HUES64 (cell line): ENCODE data around the gene UBE3A.
"Not testable (repeated sequence)": the region's sequence is repeated elsewhere in the genome, so short reads cannot be mapped to it uniquely, and the experiment has no call there.

Source experiments
- H3K27ac ChIP-seq: 2 replicates; pipeline ENCODE4 v1.7.0; 2013; ENCODE audit warnings: low read depth, low read length, inconsistent platforms
- H3K27me3 ChIP-seq: 2 replicates; pipeline ENCODE4 v1.6.1; 2013; ENCODE audit warnings: mild to moderate bottlenecking, low read length; ENCODE audit not compliant: insufficient read depth
- H3K36me3 ChIP-seq: 2 replicates; pipeline ENCODE4 v1.6.1; 2013; ENCODE audit warnings: mild to moderate bottlenecking, low read length; ENCODE audit not compliant: insufficient read depth
- H3K4me1 ChIP-seq: 2 replicates; pipeline ENCODE4 v1.6.1; 2013; ENCODE audit warnings: mild to moderate bottlenecking, low read length, moderate library complexity; ENCODE audit not compliant: insufficient read depth
- H3K4me3 ChIP-seq: 2 replicates; pipeline ENCODE4 v1.5.1; 2013; ENCODE audit warnings: mild to moderate bottlenecking, low read length, moderate library complexity
- H3K9ac ChIP-seq: 2 replicates; pipeline ENCODE4 v1.6.1; 2013; ENCODE audit warnings: mild to moderate bottlenecking, low read depth, low read length
- H3K9me3 ChIP-seq: 2 replicates; pipeline ENCODE4 v1.6.1; 2013; ENCODE audit warnings: low read depth, low read length; ENCODE audit not compliant: insufficient read depth
- WGBS: fragments of 150-250, 120-280 bp; methylation state at CpG from one replicate; pipeline ENCODE4 v1.1.7; 2013; ENCODE audit warnings: missing lambda C conversion rate; 5-methylcytosine and 5-hydroxymethylcytosine counted together

UBE3A gene

DNA sequence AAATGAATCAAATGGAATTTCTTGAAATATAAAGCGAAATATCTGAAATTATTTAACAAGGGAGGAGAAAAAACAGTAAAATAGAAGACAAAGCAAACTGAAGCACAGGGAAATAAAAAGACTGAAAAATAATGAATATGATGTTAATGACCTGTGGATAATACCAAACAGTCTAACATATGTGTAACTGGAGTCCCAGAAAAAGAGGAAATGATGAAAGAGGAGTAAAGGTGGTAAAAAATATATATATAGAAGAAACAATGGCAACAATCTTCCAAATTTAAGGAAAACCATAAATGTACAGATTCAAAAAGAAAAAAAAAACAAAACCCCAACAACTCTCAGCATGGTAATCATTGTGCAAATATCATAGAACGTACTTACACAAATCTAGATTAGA is 21.2 kb downstream of the UBE3A start:
- Histone ChIP-seq H3K27ac (no peak overlapping the region), H3K27me3 (no peaks in the 10 kb centered on the region), H3K4me3 (no peak overlapping the region), H3K9ac (no peak overlapping the region), H3K9me3 (no peaks in the 10 kb centered on the region), H3K36me3 (no peaks in the 10 kb centered on the region), H3K4me1 (peaks cover 27% of the 10 kb centered on the region)
- 100% methylated on average over 1 of the region's 2 CpGs for WGBS

DNA sequence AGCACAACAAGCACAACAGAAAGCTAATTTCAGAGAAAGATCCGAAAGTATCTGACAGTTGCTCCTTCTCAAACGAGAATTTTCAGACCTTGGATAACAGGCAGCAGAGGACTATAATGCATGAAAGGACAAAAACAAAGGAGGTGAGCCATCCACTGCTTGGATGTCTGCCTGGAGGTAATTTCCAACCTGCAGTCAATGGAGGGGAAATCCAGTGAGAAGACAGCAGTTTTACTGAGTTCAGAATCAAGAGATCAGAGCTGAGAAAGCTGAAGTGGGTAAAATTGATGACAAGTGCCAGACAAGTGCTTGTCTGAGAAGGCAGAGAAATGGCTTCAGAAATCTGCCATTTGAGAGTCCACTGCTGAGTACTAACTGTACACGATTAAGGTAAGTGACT is 22.1 kb downstream of the UBE3A start:
- no peak overlapping the region; the same call in 1 of the 2 replicates for H3K27ac ChIP-seq
- no peaks in the 10 kb centered on the region for H3K36me3 ChIP-seq
- no peak overlapping the region for H3K9ac ChIP-seq
- no peak overlapping the region for H3K4me3 ChIP-seq
- no peaks in the 10 kb centered on the region for H3K27me3 ChIP-seq
- WGBS: 80% methylated on average over 3 of the region's 3 CpGs
- peaks cover 27% of the 10 kb centered on the region for H3K4me1 ChIP-seq
- H3K9me3 ChIP-seq: no peaks in the 10 kb centered on the region

DNA sequence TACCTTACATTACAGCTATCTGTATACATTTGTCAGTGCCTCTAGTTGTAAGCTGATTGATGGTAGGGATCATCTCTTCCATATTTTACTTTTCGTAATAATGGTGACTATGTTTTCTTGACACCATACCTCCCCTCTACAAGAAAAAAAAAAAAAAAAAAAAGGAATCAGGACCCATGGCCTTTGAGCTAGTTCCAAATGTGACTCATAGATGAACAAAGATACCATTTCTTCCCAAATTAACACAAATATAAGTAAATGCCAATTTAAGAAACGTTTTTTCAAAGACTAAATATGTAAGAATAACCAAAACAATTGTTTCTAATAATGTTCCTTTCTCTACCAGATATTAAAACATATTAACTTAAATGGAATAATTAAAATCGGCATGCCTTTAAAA is 23.1 kb downstream of the UBE3A start:
- WGBS: 100% methylated on average over 2 of the region's 3 CpGs
- no peaks in the 10 kb centered on the region for H3K9me3 ChIP-seq

DNA sequence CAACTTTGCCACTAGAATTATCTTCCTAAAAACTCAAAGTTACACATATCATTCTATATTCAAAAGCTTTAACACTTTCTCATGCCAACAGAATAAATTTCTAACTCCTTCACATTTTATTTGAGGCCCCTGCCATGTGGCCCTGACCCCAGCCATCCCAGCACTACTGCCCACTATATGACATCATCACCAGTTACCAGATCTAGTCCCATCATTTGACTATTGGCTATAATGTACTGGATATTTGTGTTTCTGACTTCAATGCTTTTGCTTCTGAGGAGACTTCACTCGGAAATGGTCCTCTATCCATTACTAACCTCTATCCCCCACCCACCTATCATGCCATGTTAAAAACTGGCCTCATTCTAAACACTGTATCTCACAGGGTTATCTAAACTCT is 23.6 kb downstream of the UBE3A start:
- H3K4me1 ChIP-seq: peaks cover 27% of the 10 kb centered on the region
- H3K9me3 ChIP-seq: no peaks in the 10 kb centered on the region
- no peak overlapping the region for H3K4me3 ChIP-seq
- 94% methylated on average over 1 of the region's 1 CpG for WGBS
- H3K9ac ChIP-seq: no peak overlapping the region
- H3K27ac ChIP-seq: no peak overlapping the region
- H3K36me3 ChIP-seq: no peaks in the 10 kb centered on the region
- no peaks in the 10 kb centered on the region for H3K27me3 ChIP-seq

More for the DNA sequence above, 23.1 kb downstream of the UBE3A start:
- Histone ChIP-seq H3K27me3 (no peaks in the 10 kb centered on the region), H3K27ac (no peak overlapping the region), H3K4me1 (peaks cover 27% of the 10 kb centered on the region), H3K36me3 (no peaks in the 10 kb centered on the region), H3K9ac (no peak overlapping the region), H3K4me3 (no peak overlapping the region)

DNA sequence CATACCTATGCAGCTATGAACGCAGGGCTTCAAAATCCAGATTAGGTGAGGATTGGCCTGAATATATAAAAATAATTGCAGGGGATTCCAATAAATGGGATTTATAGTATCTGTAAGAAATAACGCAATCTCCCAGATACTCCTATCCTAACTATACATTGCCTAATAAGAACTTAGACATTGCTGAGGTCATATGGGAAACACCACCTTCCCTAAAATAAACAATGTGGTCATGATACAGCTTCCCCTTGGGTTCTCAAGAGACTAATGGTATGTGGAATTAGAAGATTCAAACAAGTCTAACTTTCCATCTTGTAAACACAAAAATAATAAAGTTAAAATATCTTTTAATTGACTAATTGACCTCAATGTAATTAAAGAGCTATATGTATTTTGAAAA is 28.2 kb downstream of the UBE3A start:
- no peak overlapping the region for H3K4me3 ChIP-seq
- H3K4me1 ChIP-seq: peaks cover 17% of the 10 kb centered on the region
- H3K9ac ChIP-seq: no peak overlapping the region
- no peak overlapping the region for H3K27ac ChIP-seq
- 94% methylated on average over 2 of the region's 2 CpGs for WGBS
- H3K36me3 ChIP-seq: peaks cover 12% of the 10 kb centered on the region
- H3K9me3 ChIP-seq: no peaks in the 10 kb centered on the region
- no peaks in the 10 kb centered on the region for H3K27me3 ChIP-seq

DNA sequence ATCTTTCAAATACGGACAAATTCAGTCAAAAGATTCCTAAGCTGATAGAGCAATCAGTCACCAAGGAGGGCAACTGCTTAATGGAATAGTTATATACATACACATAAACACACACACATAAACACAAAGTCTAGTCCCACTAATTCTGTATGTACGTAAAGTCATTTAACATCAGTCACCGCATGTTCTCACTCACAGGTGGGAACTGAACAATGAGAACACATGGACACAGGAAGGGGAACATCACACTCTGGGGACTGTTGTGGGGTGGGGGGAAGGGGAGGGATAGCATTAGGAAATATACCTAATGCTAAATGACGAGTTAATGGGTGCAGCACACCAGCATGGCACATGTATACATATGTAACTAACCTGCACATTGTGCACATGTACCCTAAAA is 29.1 kb downstream of the UBE3A start:
- H3K9ac ChIP-seq, H3K27me3 ChIP-seq, H3K9me3 ChIP-seq, H3K4me3 ChIP-seq, H3K27ac ChIP-seq: not testable (repeated sequence)
- 96% methylated on average over 3 of the region's 4 CpGs for WGBS
- H3K36me3 ChIP-seq: peaks cover 21% of the 10 kb centered on the region
- peaks cover 16% of the 10 kb centered on the region for H3K4me1 ChIP-seq

DNA sequence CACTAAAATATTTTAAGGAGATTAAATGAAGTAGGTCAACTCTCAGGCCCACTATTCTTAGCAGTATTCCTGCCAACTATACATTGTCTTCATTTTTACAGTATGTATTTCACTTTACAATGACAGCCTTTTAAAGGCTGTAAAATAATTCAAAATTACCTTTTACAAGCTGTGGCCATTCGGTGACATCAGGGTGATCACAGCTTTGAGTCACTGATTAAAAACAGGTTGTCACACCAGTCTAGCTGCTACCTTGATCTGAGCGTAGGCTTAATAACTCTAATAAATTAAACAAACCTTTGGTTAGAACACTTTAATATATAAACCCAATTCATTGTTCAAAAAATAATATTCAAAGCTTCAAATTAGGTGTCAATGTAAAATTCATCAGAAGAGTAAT is 29.9 kb downstream of the UBE3A start:
- H3K27me3 ChIP-seq: no peaks in the 10 kb centered on the region
- WGBS: 95% methylated on average over 2 of the region's 2 CpGs
- H3K4me3 ChIP-seq: no peak overlapping the region
- H3K9ac ChIP-seq: no peak overlapping the region
- no peaks in the 10 kb centered on the region for H3K9me3 ChIP-seq
- H3K4me1 ChIP-seq: peaks cover 16% of the 10 kb centered on the region
- no peak overlapping the region for H3K27ac ChIP-seq
- peaks cover 28% of the 10 kb centered on the region for H3K36me3 ChIP-seq

DNA sequence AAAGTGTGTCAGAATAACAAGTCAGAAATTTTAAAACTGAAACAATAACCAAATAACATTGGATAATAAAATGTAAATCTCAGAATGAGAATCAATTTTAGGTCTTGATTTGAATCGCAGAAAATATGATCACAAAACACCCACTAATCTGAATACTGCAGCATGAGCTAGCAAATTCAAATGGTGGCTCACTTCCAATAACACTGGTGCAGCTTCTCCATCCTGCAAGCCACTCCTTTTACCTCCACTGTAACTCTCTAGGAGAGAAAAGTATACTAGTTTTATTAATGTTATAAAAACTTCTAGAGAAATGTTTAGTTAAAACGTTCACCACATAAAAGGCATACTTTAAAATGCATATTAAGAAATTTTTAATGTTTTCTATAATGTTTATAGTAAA is 30.4 kb downstream of the UBE3A start:
- Histone ChIP-seq H3K27ac (no peak overlapping the region), H3K27me3 (no peaks in the 10 kb centered on the region), H3K9me3 (no peaks in the 10 kb centered on the region), H3K9ac (no peak overlapping the region), H3K36me3 (peaks cover 33% of the 10 kb centered on the region), H3K4me3 (no peak overlapping the region), H3K4me1 (peaks cover 16% of the 10 kb centered on the region)
- 100% methylated on average over 1 of the region's 2 CpGs for WGBS

DNA sequence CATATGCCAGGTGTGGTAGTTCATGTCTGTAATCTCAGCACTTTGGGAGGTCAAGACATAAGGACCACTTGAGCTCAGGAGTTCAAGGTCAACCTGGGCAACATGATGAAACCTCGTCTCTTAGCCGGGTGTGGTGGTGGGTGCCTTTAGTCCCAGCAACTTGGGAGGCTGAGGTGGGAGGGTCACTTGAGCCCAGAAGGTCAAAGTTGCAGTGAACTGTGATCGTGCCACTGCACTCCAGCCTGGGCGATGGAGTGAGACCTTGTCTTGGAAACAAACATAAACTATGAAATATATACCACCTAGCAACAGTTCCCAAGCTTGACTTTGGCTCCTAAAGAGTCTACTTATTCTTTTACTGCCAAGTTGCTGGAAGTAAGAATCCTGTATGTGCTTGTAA is 30.9 kb downstream of the UBE3A start:
- Histone ChIP-seq H3K27me3 (no peaks in the 10 kb centered on the region), H3K4me1 (peaks cover 16% of the 10 kb centered on the region), H3K27ac (peak overlapping the region; percentile 30; the same call in 1 of the 2 replicates), H3K9me3 (no peaks in the 10 kb centered on the region), H3K9ac (no peak overlapping the region), H3K4me3 (no peak overlapping the region), H3K36me3 (peaks cover 38% of the 10 kb centered on the region)
- 91% methylated on average over 4 of the region's 4 CpGs for WGBS

DNA sequence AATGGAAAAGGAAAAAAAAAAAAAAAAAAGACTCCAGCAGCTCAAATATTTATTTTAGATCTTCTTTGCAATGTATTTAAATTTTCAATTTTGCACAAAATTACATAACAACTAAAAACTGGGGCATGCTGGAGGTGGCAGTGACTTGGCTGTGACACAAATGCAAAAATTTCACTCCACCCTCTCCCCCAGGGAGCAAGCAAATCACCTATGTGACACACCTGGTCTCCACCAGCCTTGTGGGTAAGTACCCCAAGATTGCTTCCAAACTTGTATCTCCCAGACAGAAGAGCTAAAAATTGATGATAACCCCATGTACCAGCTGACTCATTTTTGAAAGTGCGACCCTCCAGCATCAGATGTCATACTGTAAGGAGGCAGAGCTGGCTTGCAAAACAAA is 32.0 kb downstream of the UBE3A start:
- H3K4me3 ChIP-seq: no peak overlapping the region
- H3K9ac ChIP-seq: no peak overlapping the region
- WGBS: 82% methylated on average over 1 of the region's 1 CpG
- 0 out of 2 replicates have a peak overlapping the region, but pooled peaks have one; percentile 8 for H3K27ac ChIP-seq
- peaks cover 49% of the 10 kb centered on the region for H3K36me3 ChIP-seq
- no peaks in the 10 kb centered on the region for H3K9me3 ChIP-seq
- peaks cover 16% of the 10 kb centered on the region for H3K4me1 ChIP-seq
- H3K27me3 ChIP-seq: no peaks in the 10 kb centered on the region

DNA sequence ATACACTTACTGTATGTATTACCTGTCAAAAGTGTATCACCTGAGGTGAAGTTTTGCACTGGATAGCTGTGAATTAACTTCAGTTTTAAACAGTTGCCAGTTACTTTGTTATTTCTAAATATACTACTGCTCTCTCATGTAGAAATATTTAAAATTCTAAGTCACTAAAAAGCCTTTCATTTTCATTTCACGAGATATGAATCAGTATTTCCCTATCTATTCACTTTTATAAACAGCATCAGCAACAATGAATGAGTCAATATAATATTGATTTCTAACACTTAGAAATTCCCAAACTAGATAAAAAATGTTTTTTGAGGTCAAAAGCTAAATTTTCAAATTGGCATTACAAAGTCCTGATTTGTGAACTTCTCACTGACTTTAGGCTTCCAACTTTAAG is 32.6 kb downstream of the UBE3A start:
- H3K27me3 ChIP-seq: no peaks in the 10 kb centered on the region

DNA sequence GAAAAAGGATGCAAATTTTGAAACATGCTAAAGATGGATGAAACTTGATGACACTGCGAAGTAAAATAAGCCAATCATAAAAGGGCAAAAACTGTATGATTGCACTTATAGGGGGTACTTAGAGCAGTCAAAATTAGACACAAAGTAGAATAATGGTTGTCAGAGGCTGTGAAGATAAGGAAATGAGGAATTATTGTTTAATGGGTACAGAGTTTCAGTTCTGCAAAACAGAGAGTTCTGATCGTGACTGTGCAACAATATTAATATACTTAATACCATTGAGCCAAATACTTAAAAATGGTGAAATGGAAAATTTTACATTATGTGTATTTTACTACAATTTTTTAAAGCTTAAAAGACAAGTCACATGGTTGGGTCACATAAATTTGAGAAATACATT is 35.1 kb downstream of the UBE3A start:
- no peak overlapping the region for H3K9ac ChIP-seq
- H3K4me1 ChIP-seq: peaks cover 16% of the 10 kb centered on the region
- peaks cover 77% of the 10 kb centered on the region for H3K36me3 ChIP-seq
- no peak overlapping the region for H3K4me3 ChIP-seq
- WGBS: 98% methylated on average over 1 of the region's 2 CpGs
- H3K27me3 ChIP-seq: no peaks in the 10 kb centered on the region
- no peak overlapping the region for H3K27ac ChIP-seq
- H3K9me3 ChIP-seq: no peaks in the 10 kb centered on the region

More for the DNA sequence above, 32.6 kb downstream of the UBE3A start:
- WGBS: no CpG with 5 or more reads among the region's 1 CpG
- no peaks in the 10 kb centered on the region for H3K9me3 ChIP-seq
- H3K4me1 ChIP-seq: peaks cover 16% of the 10 kb centered on the region
- H3K27ac ChIP-seq: no peak overlapping the region
- H3K36me3 ChIP-seq: peaks cover 54% of the 10 kb centered on the region
- no peak overlapping the region for H3K9ac ChIP-seq
- H3K4me3 ChIP-seq: no peak overlapping the region
